Natural killer cell (primary cell): ENCODE results near the gene GCNT2. TPM values are rescaled to one million over a fixed set of nuclear protein-coding genes. Genes with fewer than 3 reads are reported as not detected.

Source experiments
- ATAC-seq, 3 donors: fragments of 150-1000 bp in 2 of 3; fragments of 200-7000 bp in 1 of 3; cut with Tn5 transposase; 1 replicate in 1 of 3; 2 replicates in 2 of 3; pipeline ENCODE4 v1.10.0; 2021; ENCODE audit warnings: mild to moderate bottlenecking in 2 of 3, moderate library complexity in 2 of 3
- DNase-seq, 2 donors: peaks; one replicate each; pipeline versions ENCODE4 v3.0.0 to v3.0.0-alpha.2; 2013 to 2021; ENCODE audit warnings: mixed read lengths in 1 of 2
- H3K27ac ChIP-seq: one replicate; pipeline ENCODE4 v1.5.1; 2013; ENCODE audit warnings: mild to moderate bottlenecking, low read length
- H3K27me3 ChIP-seq: one replicate; pipeline ENCODE4 v1.6.1; 2013; ENCODE audit warnings: low read length; ENCODE audit not compliant: control insufficient read depth, insufficient read depth
- H3K36me3 ChIP-seq: one replicate; pipeline ENCODE4 v1.6.1; 2013; ENCODE audit warnings: low read length; ENCODE audit not compliant: control insufficient read depth, insufficient read depth
- H3K4me1 ChIP-seq: one replicate; pipeline ENCODE4 v1.6.1; 2013; ENCODE audit warnings: low read length; ENCODE audit not compliant: control insufficient read depth, insufficient read depth
- H3K4me3 ChIP-seq: one replicate; pipeline ENCODE4 v1.5.1; 2013; ENCODE audit warnings: low read length
- H3K9me3 ChIP-seq: one replicate; pipeline ENCODE4 v1.6.1; 2013; ENCODE audit warnings: low read length; ENCODE audit not compliant: control insufficient read depth, insufficient read depth
- H3K27ac Mint-ChIP-seq, 2 donors: one replicate each; pipeline ENCODE4 v1.8.0; 2022; ENCODE audit warnings: mild to moderate bottlenecking in 2 of 2, mixed read lengths in 2 of 2, moderate library complexity in 1 of 2
- H3K27me3 Mint-ChIP-seq, 2 donors: one replicate each; pipeline ENCODE4 v1.8.0; 2022; ENCODE audit warnings: low read depth in 2 of 2, mixed read lengths in 2 of 2
- H3K36me3 Mint-ChIP-seq: one replicate; pipeline ENCODE4 v1.8.0; 2022; ENCODE audit warnings: mixed read lengths
- H3K4me1 Mint-ChIP-seq, 2 donors: one replicate each; pipeline ENCODE4 v1.8.0; 2022; ENCODE audit warnings: mixed read lengths in 2 of 2
- H3K4me3 Mint-ChIP-seq: one replicate; pipeline ENCODE4 v1.8.0; 2022; ENCODE audit warnings: mild to moderate bottlenecking, moderate library complexity, mixed read lengths
- H3K9me3 Mint-ChIP-seq, 2 donors: one replicate each; pipeline ENCODE4 v1.8.0; 2022; ENCODE audit warnings: mixed read lengths in 2 of 2
- WGBS: methylation state at CpG from one replicate; pipeline ENCODE4 v1.1.7; 2013; ENCODE audit warnings: missing lambda C conversion rate; ENCODE audit not compliant: insufficient coverage; 5-methylcytosine and 5-hydroxymethylcytosine counted together
- intact Hi-C: fragments of 100-400 bp; cut with micrococcal nuclease; formaldehyde crosslinking; loops from one replicate; pipeline ENCODE4 v1.14.2; 2022
- total RNA-seq, 4 donors: library from RNA; stranded (reverse); fragments of 120-200 nt in 1 of 4; gene quantifications; one replicate each; pipeline versions ENCODE4 v1.2.3 to v1.2.4, GENCODE V29; 2013 to 2022
- TF ChIP-seq, protein P1 (sequence below): fragments of 200-600 bp; IDR thresholded peaks from one replicate; pipeline ENCODE4 v1.8.0; 2022; ENCODE audit warnings: antibody characterized with exemption

The GCNT2 gene
- total RNA-seq, 3 donors from 2014 or later (not counting 1 experiment from before 2014, with no cell fraction given) = 0.79 to 4.7 (median 0.80) TPM

DNA sequence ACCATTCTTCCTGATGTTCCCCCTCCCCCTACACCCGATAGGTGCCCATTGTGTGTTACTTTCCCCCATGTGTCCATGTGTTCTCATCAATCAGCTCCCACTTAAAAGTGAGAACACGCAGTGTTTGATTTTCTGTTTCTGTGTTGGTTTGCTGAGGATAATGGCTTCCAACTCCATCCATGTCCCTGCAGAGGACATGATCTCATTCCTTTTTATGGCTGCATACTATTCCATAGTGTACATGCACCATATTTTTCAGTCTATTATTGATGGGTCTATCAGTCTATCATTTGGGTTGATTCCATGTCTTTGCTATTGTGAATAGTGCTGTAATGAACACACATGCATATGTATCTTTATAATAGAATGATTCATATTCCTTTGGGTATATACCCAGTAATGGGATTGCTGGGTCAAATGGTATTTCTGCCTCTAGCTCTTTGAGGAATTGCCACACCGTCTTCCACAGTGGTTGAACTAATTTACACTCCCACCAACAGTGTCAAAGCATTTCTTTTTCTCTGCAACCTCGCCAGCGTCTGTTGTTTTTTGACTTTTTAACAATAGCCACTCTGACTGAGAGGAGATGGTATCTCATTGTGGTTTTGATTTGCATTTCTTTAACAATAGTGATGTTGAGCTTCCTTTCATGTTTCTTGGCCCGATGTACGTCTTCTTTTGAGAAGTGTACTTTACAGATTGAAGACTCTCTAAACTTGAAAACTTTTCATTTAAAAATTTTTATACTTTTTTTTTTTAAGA, 41.0 kb upstream of the GCNT2 start:
- no peak overlapping the region for H3K4me3 ChIP-seq
- ATAC-seq = no peak
- H3K4me1 Mint-ChIP-seq = no peaks in the 10 kb centered on the region
- 53% methylated on average over 5 of the region's 7 CpGs for WGBS
- H3K9me3 Mint-ChIP-seq = no peaks in the 10 kb centered on the region
- H3K27me3 ChIP-seq = no peaks in the 10 kb centered on the region
- no peak overlapping the region for H3K27ac ChIP-seq
- intact Hi-C loops = no loop called here
- H3K4me3 Mint-ChIP-seq = no peak overlapping the region
- no peaks in the 10 kb centered on the region for H3K9me3 ChIP-seq
- no peak for DNase-seq
- no peaks in the 10 kb centered on the region for H3K36me3 ChIP-seq
- H3K27ac Mint-ChIP-seq = no peak overlapping the region
- no peaks in the 10 kb centered on the region for H3K4me1 ChIP-seq
- H3K27me3 Mint-ChIP-seq = peaks cover 0 to 35% of the 10 kb centered on the region in 2 donors
- TF ChIP-seq, protein P1, sequence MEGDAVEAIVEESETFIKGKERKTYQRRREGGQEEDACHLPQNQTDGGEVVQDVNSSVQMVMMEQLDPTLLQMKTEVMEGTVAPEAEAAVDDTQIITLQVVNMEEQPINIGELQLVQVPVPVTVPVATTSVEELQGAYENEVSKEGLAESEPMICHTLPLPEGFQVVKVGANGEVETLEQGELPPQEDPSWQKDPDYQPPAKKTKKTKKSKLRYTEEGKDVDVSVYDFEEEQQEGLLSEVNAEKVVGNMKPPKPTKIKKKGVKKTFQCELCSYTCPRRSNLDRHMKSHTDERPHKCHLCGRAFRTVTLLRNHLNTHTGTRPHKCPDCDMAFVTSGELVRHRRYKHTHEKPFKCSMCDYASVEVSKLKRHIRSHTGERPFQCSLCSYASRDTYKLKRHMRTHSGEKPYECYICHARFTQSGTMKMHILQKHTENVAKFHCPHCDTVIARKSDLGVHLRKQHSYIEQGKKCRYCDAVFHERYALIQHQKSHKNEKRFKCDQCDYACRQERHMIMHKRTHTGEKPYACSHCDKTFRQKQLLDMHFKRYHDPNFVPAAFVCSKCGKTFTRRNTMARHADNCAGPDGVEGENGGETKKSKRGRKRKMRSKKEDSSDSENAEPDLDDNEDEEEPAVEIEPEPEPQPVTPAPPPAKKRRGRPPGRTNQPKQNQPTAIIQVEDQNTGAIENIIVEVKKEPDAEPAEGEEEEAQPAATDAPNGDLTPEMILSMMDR = no peak
- no peaks in the 10 kb centered on the region for H3K36me3 Mint-ChIP-seq

DNA sequence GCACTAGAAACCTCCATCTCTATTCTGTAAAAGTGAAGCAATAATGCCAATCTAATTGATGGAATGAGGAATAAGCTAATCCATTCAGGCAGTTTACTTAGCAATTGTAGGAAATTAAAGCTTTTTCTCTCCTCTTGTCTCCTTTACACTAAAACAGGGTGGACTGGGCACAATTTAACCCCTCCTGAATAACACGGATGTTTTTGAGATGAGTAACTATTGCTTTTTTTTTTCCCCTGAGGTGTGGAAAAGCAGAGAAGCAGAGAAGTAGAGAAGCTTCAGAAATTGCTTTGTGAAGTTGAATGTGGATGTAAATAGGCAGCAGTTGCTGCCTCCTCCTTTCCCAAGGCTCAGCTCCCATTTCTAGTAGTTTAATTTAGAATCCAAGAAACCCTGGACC, 40.0 kb upstream of the GCNT2 start:
- Histone ChIP-seq H3K4me1 (no peaks in the 10 kb centered on the region), H3K27ac (no peak overlapping the region), H3K36me3 (no peaks in the 10 kb centered on the region), H3K4me3 (no peak overlapping the region), H3K9me3 (no peaks in the 10 kb centered on the region), H3K27me3 (no peaks in the 10 kb centered on the region)
- Mint-ChIP-seq H3K27ac (no peak overlapping the region), H3K27me3 (peaks cover 0 to 31% of the 10 kb centered on the region in 2 donors), H3K4me1 (no peaks in the 10 kb centered on the region), H3K4me3 (no peak overlapping the region), H3K9me3 (no peaks in the 10 kb centered on the region), H3K36me3 (no peaks in the 10 kb centered on the region)
- DNase-seq = no peak
- intact Hi-C loops = no loop called here
- WGBS = 80% methylated on average over 1 of the region's 1 CpG
- TF ChIP-seq, protein P1 = no peak
- no peak for ATAC-seq

GRCh38 chr6:10482636-10483257, 38.4 kb upstream of the GCNT2 start:
- intact Hi-C loops = no loop called here
- Mint-ChIP-seq H3K27me3 (peaks cover 0 to 39% of the 10 kb centered on the region in 2 donors), H3K36me3 (no peaks in the 10 kb centered on the region), H3K4me1 (no peaks in the 10 kb centered on the region), H3K27ac (no peak overlapping the region), H3K4me3 (no peak overlapping the region), H3K9me3 (no peaks in the 10 kb centered on the region)
- no peak overlapping the region for H3K4me3 ChIP-seq
- H3K27me3 ChIP-seq = no peaks in the 10 kb centered on the region
- no peak overlapping the region for H3K27ac ChIP-seq
- H3K9me3 ChIP-seq = no peaks in the 10 kb centered on the region
- no peak for DNase-seq
- no peaks in the 10 kb centered on the region for H3K4me1 ChIP-seq
- 95% methylated on average over 46 of the region's 46 CpGs for whole genome bisulfite sequencing
- TF ChIP-seq, protein P1 = no peak
- no peak for ATAC-seq
- H3K36me3 ChIP-seq = no peaks in the 10 kb centered on the region
